CD4-positive, alpha-beta T cell treated with Interleukin-12 subunit alpha and Interleukin-12 subunit beta, for 1 hour (primary cell): ENCODE results near the gene GJE1.
A peak's percentile ranks its signal among the peaks of the same experiment; 100 is the strongest.
"Not testable (repeated sequence)": the region's sequence is repeated elsewhere in the genome, so short reads cannot be mapped to it uniquely, and the experiment has no call there.

Experiments
- DNase-seq: peaks from one replicate; pipeline ENCODE4 v3.0.0-alpha.2; 2020

GJE1 gene

GRCh38 chr6:142132625-142133024 lies at the start of gene GJE1:
Gene GJE1 (plus strand): TSS chr6:142132925. CDS start chr6:142133159, 234 bp downstream.
- no peak for DNase-seq

GRCh38 chr6:142087950-142088857 lies 44.5 kb upstream of the GJE1 start:
- no peak for DNase-seq

DNA sequence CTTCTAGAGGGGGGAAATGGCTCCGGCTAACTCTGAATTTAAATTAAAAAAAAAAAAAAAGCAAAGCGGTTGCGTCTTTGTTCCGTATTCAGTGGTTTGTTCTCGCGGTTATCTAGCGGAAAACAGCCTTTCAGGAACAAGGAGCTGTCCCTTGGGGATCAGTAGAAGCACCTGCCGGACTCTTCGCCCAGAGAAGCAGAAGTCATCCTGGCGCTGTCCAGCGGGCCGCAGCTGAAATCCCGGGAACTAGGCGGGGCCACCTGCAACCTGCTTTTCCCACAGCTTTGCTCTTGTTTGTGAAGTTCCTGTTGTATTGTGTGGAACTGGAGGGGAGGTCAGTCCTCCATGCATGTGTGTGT lies 43.9 kb upstream of the GJE1 start:
- DNase-seq = no peak

- not testable (repeated sequence) for DNase-seq
These were observed 27.9 kb upstream of the GJE1 start for GRCh38 chr6:142104820-142105219.

DNA sequence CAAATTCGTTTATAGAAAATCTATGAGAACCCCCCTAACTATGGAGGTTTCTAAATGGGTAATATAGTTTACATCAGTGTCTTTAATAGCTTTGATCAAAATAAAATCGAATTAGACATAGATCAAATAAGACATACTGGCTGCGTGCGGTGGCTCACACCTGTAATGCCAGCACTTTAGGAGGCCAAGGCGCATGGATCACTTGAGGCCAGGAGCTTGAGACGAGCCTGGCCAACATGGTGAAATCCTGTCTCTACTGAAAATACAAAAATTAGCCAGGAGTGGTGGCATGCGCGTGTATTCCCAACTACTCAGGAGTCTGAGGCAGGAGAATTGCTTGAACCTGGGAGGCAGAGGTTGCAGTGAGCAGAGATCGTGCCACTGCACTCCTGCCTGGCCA lies 21.9 kb upstream of the GJE1 start:
- not testable (repeated sequence) for DNase-seq

GRCh38 chr6:142112451-142113061 lies 20.2 kb upstream of the GJE1 start:
- DNase-seq = peak; percentile 67

GRCh38 chr6:142117366-142117765 lies 15.4 kb upstream of the GJE1 start:
- no peak for DNase-seq

DNA sequence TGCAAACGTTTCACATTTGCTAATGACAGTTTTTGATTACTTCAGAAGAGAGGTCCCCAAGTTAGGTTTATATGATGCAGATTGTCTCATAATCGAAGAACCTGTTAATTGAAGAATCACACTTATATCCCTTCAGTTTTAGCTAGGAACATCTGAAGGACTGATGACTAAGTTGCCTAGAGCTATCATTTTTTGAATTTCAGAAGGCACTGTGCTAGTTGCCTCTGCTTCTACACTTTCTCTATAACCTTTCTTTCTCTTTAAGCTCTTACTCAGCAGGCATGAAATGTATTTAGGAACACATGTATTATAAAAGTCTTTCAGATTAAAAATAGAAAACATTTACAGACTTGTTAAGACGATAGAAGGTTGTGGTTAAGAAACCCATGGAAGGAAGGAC lies 14.4 kb upstream of the GJE1 start:
- DNase-seq = no peak

- DNase-seq = no peak
These were observed 13.8 kb upstream of the GJE1 start for GRCh38 chr6:142118925-142119324.

GRCh38 chr6:142121342-142121741 lies 11.4 kb upstream of the GJE1 start:
- DNase-seq = no peak

DNA sequence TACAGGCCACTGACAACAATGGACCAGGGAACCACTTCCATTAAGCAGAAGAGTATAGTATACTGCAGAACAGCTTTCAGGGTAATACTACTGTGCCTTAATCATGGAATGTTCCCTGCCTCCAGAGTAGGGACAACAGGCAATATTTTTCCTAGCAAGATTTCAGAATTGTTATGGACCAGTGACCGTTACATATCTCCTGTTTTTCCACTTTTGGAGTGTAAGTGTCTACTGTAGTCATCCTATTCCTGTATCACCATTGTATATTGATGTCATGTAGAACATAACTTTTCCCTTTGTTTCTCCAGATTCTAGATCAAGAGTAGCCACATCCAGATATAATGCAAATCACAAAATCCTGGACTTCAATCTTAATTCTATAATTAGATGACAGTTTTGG lies 1.9 kb upstream of the GJE1 start:
- DNase-seq = no peak

- DNase-seq = no peak
These were observed 6.2 kb downstream of the GJE1 start for GRCh38 chr6:142138876-142139275.

DNA sequence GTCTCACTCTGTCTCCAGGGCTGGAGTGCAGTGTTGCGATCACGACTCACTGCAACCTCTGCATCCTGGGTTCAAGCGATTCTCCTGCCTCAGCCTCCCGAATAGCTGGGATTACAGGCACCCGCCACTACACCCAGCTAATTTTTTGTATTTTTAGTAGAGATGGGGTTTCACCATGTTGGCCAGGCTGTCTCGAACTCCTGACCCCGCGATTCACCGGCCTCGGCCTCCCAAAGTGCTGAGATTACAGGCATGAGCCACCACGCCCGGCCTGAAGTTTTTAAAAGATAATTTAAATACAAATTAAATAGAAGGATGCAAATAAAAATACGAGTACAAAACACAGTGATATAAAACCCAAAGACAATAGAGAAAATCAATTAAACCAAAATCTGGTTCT lies 8.8 kb downstream of the GJE1 start:
- not testable (repeated sequence) for DNase-seq

DNA sequence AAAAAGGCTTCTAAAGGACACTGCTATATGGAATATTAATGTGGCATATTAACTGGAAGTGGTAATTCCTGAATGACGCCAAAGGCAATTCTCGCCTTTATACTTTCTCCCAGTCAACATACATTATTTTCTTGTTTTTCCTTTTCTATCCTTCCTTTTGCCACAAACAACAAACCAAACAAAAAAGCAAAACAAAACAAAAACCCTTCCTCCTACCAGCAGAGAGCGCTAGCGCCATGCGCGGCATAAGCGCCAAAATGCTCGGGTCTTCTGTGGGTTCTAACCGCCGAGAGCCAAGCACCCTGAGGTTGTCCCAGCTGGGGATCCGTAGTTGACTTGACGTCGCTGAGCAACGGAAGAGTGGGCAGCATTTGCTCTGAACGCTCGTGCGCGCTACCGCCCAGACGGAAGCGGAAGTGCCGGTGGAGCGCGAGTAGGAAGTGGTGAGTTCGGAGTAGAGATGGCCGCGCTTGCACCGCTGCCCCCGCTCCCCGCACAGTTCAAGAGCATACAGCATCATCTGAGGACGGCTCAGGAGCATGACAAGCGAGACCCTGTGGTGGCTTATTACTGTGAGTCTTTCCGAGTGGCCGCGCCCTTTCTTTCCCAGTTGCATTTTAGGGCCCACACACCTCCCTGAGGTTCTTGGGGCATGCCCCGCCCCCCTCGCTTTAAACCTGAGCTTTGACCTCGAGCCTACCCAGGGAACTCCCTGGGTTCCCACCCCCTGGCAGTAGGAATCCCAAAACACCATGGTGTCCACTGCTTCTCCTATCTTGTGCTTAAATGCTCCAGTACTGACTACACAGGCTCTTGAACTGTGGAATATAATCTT lies 14.3 kb downstream of the GJE1 start, which contains the start of the genes NMBR and VTA1:
TSS of gene NMBR (minus strand) at position 295 of the 835 bp plus-strand sequence. CDS start 58,464 bp downstream, outside the sequence.
TSS of gene VTA1 (plus strand) at position 436 of the 835 bp plus-strand sequence. CDS start at position 461, 25 bp downstream.
- peak; percentile 97 for DNase-seq

- DNase-seq = no peak
These were observed 20.0 kb downstream of the GJE1 start for GRCh38 chr6:142152746-142153145.

GRCh38 chr6:142153196-142153595 lies 20.5 kb downstream of the GJE1 start:
- DNase-seq = no peak

DNA sequence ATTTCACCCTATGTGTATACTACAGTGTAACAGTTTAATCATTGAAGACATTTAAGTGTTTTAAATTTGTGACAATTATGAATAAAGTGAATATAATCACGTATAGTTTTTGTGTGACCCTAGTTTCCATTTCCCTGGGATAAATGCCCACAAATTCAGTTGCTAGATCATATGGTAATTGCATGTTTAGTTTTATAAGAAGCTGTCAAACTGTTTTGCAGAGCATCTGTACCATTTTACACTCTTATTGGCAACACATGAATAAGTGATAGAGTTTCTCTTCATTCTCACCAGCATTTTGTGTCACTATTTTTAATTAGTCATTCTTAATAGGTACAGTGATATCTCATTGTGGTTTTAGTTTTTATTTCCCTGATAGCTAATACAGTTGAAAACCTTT lies 21.6 kb downstream of the GJE1 start:
- DNase-seq = no peak

GRCh38 chr6:142155091-142155490 lies 22.4 kb downstream of the GJE1 start:
- DNase-seq = no peak

DNA sequence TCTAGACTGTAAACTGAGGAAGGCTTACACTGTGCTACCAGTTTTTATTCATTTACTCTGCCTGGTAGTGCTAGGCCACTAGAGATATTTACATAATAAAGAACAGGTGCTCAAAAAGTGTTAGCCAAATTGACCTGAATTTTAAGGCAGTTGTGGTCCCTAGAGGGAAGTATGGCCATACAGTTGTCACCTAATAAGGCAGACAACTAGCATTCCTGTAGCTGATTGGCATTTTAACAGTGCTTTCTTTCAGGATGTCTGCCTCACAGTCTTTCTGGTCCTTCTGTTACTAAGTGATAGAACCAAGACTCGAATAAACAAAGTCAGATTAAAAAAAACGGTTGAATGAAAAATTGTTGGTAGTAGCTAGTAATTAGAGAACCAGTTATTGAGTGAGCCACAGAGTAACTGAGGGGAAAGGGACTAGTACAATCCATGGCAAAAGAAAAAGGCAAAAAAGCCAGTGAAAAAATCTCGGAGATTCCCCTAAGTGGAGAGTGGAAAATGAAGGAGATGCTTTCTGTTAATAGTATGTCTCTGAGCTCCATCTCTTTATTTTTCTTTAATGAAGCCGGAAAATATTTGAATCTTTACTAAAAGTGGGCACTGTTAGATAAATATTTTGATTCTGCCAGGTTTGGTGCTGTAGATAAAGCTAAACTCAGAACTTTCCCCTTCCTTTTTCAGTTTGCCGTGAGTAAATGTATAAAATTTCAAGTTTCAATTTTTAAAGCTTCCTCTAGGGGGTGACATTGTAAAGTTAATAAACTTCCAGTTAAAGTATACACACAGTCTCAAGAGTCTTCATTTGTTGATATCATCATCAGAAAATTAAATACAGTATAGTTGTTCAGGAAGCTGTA lies 23.4 kb downstream of the GJE1 start:
- DNase-seq = peak; percentile 45

- DNase-seq = not testable (repeated sequence)
These were observed 24.0 kb downstream of the GJE1 start for GRCh38 chr6:142156758-142157068.

DNA sequence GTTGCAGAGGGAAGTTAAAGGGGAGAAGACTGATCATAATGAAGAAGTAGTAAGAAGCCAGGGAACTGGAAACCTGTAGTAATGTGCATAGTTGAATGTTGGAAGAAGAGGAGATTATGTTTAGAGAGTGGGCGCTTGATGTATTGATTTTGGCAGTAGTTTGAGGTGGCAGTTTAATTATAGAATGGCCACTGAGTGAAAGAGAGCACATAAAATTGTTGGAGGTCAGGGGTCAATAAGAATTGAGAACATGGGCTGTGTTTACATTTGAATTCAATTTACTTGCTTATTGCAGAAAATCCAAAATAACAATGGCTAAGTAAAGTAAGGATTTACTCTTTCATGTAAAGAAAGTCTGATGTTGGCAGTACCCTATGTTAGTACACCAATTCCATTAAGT lies 30.1 kb downstream of the GJE1 start:
- no peak for DNase-seq

DNA sequence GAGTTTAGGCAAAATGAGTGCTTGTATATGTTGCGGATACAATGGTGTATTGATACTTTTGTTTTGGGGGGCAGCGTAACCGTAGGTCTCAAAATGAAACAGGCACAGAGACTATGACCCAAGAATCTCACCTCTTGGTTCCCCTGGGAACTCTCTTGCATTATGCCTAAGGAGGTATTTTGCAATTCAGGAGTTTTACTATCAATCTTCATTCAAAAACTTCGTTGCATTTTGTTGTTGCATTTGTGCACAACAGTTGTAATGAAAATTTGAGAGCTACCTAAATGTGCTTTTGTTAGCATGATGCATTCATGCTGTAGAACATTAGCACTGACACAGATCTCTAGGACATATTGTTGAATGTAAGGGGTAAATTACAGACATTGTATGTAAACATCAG lies 32.5 kb downstream of the GJE1 start:
- DNase-seq = no peak
